Activated CD4-positive, alpha-beta T cell treated with anti-CD3 and anti-CD28 coated beads, Interleukin-2, amount 10 ng/mL, durations not matched to agents 24 days and 14 days (primary cell): ENCODE measurements around the gene NEURL1. TPM values are rescaled to one million over a fixed set of nuclear protein-coding genes. Genes with fewer than 3 reads are reported as not detected.

Source experiments
- DNase-seq: peaks from one replicate; pipeline ENCODE4 v3.0.0; 2022
- H3K27ac Mint-ChIP-seq: one replicate; pipeline ENCODE4 v1.8.0; 2022; ENCODE audit warnings: mild to moderate bottlenecking, mixed read lengths
- H3K27me3 Mint-ChIP-seq: one replicate; pipeline ENCODE4 v1.8.0; 2022; ENCODE audit warnings: mixed read lengths
- H3K36me3 Mint-ChIP-seq: one replicate; pipeline ENCODE4 v1.8.0; 2022; ENCODE audit warnings: low read depth, mild to moderate bottlenecking, mixed read lengths
- H3K4me1 Mint-ChIP-seq: one replicate; pipeline ENCODE4 v1.8.0; 2021; ENCODE audit warnings: mixed read lengths
- H3K4me3 Mint-ChIP-seq: one replicate; pipeline ENCODE4 v1.8.0; 2022; ENCODE audit warnings: mild to moderate bottlenecking, moderate library complexity, mixed read lengths
- H3K9me3 Mint-ChIP-seq: one replicate; pipeline ENCODE4 v1.8.0; 2021; ENCODE audit warnings: mixed read lengths
- intact Hi-C: fragments of 100-400 bp; cut with micrococcal nuclease; formaldehyde crosslinking; loops from one replicate; pipeline ENCODE4 v1.15.1; 2023
- total RNA-seq: library from RNA; stranded (reverse); gene quantifications from 2 replicates; pipeline ENCODE4 v1.2.3, GENCODE V29; 2022

The NEURL1 gene
- total RNA-seq, 1 donor from 2014 or later: 2.8 TPM

- intact Hi-C loops: no loop called here
- no peak overlapping the region for H3K27ac Mint-ChIP-seq
- no peaks in the 10 kb centered on the region for H3K27me3 Mint-ChIP-seq
- H3K9me3 Mint-ChIP-seq: no peaks in the 10 kb centered on the region
- H3K36me3 Mint-ChIP-seq: peaks cover 11% of the 10 kb centered on the region
- DNase-seq: no peak
- H3K4me1 Mint-ChIP-seq: peaks cover 3% of the 10 kb centered on the region
- no peak overlapping the region for H3K4me3 Mint-ChIP-seq
Observed at GRCh38 chr10:103610083-103610472, 116.6 kb downstream of the NEURL1 start.

DNA sequence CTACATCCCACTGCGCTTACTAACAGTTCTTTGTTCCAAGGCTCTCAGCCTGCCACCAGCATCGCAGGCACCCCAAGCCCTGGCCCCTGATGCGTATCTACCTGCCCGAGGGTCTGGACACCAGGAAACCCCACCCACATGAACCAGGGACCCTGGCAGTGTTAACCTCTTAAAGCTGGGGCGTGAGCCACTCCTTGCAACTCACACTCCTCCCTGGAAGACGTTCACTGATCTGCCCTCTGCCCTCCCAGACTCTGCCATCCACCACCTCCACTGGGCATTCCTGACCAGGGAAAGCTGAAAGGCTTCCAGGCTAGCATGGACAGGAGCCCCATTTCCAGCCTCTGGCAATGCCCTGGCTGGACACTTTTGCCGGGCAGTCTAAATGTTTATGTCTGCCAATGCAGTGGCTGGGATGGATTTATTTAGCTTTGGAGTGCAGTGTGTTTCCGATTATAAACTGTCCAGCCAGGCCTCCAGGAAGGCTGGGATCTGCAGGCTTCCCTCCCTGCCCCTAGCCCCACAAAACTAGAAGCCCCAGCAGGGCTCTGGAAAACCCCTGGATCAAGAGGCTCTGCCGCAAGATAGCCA, 117.5 kb downstream of the NEURL1 start:
- no peak overlapping the region for H3K4me3 Mint-ChIP-seq
- peaks cover 3% of the 10 kb centered on the region for H3K4me1 Mint-ChIP-seq
- no peaks in the 10 kb centered on the region for H3K9me3 Mint-ChIP-seq
- H3K36me3 Mint-ChIP-seq: peaks cover 6% of the 10 kb centered on the region
- no peak for DNase-seq
- intact Hi-C loops: no loop called here
- H3K27ac Mint-ChIP-seq: no peak overlapping the region
- no peaks in the 10 kb centered on the region for H3K27me3 Mint-ChIP-seq

DNA sequence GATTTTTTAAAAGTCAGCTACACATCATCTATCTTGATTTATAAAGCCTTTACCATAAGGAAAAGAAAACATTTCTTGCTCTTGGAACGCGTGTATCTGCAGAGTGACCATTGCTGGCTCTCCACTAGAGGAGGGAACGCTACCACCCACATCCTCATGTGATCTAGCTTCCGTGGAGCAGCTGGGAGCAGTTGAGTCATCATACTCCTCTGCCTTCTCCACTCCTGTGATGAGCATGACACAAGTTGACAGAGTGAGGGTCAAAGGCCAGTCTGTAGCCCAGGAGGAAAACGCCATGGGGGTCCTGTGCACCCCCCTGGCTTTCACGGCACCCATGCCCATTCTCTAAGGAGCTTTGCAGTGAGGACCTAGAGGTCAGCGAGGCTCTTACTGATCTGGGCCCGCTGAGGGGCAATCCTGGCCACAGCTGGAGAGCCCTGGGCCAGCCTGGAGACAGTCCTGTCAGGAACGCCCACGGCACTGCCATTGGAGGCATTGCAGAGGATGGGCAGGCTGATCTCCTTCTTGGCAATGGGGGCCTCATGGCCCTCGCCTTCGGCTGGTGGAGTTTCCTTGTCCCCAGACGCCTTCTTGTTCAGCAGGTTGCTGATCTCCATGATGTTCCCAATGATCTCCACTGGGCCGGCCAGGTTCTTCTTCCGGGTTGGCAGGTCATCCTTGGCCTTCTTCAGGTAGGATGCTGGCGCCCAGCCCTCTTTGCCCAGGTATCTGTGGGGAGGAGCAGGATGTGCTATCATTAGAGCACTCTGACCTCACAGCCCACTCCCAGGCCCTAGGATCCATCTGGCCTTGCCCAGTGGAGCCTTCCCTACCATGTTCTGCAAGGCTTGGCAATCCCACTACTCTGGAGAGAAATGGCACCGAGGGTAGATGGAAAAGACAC, 119.2 kb downstream of the NEURL1 start:
- Mint-ChIP-seq H3K9me3 (no peaks in the 10 kb centered on the region), H3K4me3 (no peak overlapping the region), H3K4me1 (peaks cover 3% of the 10 kb centered on the region), H3K36me3 (peaks cover 4% of the 10 kb centered on the region), H3K27ac (no peak overlapping the region), H3K27me3 (no peaks in the 10 kb centered on the region)
- intact Hi-C loops: no loop called here
- DNase-seq: no peak

GRCh38 chr10:103613616-103614015, 120.1 kb downstream of the NEURL1 start:
- Mint-ChIP-seq H3K9me3 (no peaks in the 10 kb centered on the region), H3K4me3 (no peak overlapping the region), H3K27me3 (no peaks in the 10 kb centered on the region), H3K4me1 (peaks cover 3% of the 10 kb centered on the region), H3K27ac (no peak overlapping the region), H3K36me3 (peaks cover 4% of the 10 kb centered on the region)
- DNase-seq: no peak
- intact Hi-C loops: no loop called here

GRCh38 chr10:103614306-103615158, 121.0 kb downstream of the NEURL1 start:
- intact Hi-C loops: no loop called here
- Mint-ChIP-seq H3K4me3 (no peak overlapping the region), H3K27ac (no peak overlapping the region), H3K27me3 (no peaks in the 10 kb centered on the region), H3K9me3 (no peaks in the 10 kb centered on the region), H3K36me3 (peaks cover 1% of the 10 kb centered on the region), H3K4me1 (peaks cover 3% of the 10 kb centered on the region)
- DNase-seq: no peak

DNA sequence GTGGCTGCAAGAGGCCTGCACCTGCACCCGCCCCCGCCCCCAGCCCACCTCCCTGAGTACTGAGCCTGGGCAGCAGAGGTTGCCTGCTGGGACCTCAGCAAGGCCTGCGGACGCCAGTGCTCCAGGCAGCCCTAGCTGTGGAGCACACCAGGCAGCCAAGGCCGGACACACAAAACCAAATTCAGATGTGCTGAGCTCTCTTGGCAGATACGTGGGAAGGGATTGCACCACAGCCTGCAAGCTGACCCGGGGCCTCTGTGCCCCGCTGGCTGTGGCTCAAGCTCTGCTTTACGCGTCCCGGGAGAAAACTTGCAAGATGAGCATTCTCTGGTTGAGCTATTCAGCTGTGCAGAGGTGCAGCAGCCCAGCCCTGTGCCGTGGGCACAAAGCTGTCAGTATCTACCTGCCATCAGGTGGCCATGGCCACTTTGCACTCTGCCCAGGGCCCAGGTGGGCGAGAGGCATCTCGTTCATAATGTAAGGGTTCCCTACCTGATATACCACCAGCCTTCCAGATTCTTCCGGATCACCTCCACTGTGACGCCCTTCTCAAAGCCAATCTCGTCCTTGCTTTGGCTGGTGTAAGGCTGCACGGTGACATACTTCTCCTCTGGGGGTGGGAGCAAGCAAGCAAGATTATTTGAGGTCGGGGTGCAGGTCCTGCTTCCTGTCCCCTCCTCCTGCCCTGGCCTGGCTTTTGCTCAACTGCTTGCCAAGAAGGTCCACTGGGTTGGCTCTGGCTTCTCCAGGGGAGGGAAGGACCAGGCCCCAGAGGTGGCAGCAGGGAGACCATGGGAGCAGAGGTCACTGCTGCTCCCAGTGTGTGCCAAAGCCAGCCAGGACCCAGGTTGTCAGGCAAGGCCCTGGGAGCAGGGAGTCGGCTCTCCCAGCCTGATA, 123.4 kb downstream of the NEURL1 start:
- H3K4me1 Mint-ChIP-seq: peaks cover 3% of the 10 kb centered on the region
- H3K27me3 Mint-ChIP-seq: no peaks in the 10 kb centered on the region
- DNase-seq: no peak
- intact Hi-C loops: no loop called here
- peaks cover 3% of the 10 kb centered on the region for H3K36me3 Mint-ChIP-seq
- H3K4me3 Mint-ChIP-seq: no peak overlapping the region
- no peak overlapping the region for H3K27ac Mint-ChIP-seq
- H3K9me3 Mint-ChIP-seq: no peaks in the 10 kb centered on the region

- H3K27ac Mint-ChIP-seq: no peak overlapping the region
Observed at GRCh38 chr10:103617602-103618385, 124.3 kb downstream of the NEURL1 start.

GRCh38 chr10:103618575-103619423, 125.3 kb downstream of the NEURL1 start:
- H3K27me3 Mint-ChIP-seq: no peaks in the 10 kb centered on the region
- H3K4me1 Mint-ChIP-seq: peaks cover 3% of the 10 kb centered on the region
- no peak for DNase-seq
- H3K36me3 Mint-ChIP-seq: peaks cover 3% of the 10 kb centered on the region
- H3K27ac Mint-ChIP-seq: no peak overlapping the region
- no peaks in the 10 kb centered on the region for H3K9me3 Mint-ChIP-seq
- H3K4me3 Mint-ChIP-seq: no peak overlapping the region
- intact Hi-C loops: no loop called here

More at GRCh38 chr10:103617602-103618385, 124.3 kb downstream of the NEURL1 start:
- Mint-ChIP-seq H3K27me3 (no peaks in the 10 kb centered on the region), H3K36me3 (peaks cover 3% of the 10 kb centered on the region), H3K4me1 (peaks cover 3% of the 10 kb centered on the region), H3K9me3 (no peaks in the 10 kb centered on the region), H3K4me3 (no peak overlapping the region)
- DNase-seq: no peak
- intact Hi-C loops: no loop called here

DNA sequence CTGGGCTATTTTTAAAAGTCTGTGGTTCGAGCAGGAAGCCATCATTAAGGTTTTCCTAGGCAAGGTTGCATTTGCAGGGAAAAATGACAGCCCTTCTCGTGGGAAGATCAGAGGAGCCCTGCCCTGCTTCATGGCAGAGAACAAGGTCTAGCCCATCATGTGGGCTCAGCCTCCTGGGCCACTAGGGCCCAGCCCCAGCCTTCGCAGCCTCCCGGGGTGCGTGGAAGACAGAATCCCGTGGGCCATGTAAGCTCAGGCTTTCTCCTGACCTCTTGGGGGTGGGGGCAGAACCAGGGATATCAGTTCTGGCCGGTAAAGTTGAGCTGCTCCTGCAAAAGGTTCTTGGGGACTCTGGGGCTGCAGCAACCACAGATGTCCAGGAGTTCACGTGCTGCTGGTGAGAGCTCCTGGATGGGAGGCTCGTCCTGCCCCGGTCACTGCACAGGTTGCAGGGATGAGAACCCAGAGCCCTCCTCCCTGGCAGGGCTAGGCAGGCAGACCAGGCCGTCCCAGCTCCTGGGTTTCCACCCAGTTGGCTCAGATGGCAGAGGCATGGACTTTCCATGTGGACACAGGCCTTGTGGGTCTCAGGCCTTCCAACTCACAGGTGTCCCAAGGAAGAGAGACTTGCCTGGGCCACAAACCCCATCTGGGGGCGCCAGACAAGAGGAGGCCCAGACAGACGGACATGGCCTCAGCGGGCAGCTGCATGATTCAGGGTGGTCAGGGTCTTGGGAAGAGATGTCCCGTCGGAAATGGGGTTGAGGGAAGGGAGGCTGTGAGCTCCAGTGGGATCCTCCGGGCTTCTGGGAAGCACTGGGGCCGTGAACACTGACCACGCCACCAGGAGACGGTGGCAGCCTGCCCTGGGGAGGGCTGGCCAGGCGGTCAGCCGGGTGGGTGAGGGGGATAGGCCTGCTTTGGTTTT, 126.2 kb downstream of the NEURL1 start:
- Mint-ChIP-seq H3K4me3 (no peak overlapping the region), H3K36me3 (peaks cover 1% of the 10 kb centered on the region), H3K9me3 (no peaks in the 10 kb centered on the region), H3K27ac (no peak overlapping the region), H3K27me3 (no peaks in the 10 kb centered on the region), H3K4me1 (no peaks in the 10 kb centered on the region)
- intact Hi-C loops: no loop called here
- DNase-seq: no peak

GRCh38 chr10:103620352-103620740, 126.8 kb downstream of the NEURL1 start:
- no peaks in the 10 kb centered on the region for H3K27me3 Mint-ChIP-seq
- H3K4me3 Mint-ChIP-seq: no peak overlapping the region
- no peak overlapping the region for H3K27ac Mint-ChIP-seq
- no peaks in the 10 kb centered on the region for H3K9me3 Mint-ChIP-seq
- DNase-seq: no peak
- no peaks in the 10 kb centered on the region for H3K4me1 Mint-ChIP-seq
- intact Hi-C loops: no loop called here
- H3K36me3 Mint-ChIP-seq: peaks cover 1% of the 10 kb centered on the region
